Inflammatory macrophage treated with lipopolysaccharide for 4 hours (primary cell): ENCODE measurements around the gene SPTBN5.

Experiments used
- DNase-seq: peaks from one replicate; pipeline ENCODE4 v3.0.0-alpha.2; 2020

SPTBN5 gene

DNA sequence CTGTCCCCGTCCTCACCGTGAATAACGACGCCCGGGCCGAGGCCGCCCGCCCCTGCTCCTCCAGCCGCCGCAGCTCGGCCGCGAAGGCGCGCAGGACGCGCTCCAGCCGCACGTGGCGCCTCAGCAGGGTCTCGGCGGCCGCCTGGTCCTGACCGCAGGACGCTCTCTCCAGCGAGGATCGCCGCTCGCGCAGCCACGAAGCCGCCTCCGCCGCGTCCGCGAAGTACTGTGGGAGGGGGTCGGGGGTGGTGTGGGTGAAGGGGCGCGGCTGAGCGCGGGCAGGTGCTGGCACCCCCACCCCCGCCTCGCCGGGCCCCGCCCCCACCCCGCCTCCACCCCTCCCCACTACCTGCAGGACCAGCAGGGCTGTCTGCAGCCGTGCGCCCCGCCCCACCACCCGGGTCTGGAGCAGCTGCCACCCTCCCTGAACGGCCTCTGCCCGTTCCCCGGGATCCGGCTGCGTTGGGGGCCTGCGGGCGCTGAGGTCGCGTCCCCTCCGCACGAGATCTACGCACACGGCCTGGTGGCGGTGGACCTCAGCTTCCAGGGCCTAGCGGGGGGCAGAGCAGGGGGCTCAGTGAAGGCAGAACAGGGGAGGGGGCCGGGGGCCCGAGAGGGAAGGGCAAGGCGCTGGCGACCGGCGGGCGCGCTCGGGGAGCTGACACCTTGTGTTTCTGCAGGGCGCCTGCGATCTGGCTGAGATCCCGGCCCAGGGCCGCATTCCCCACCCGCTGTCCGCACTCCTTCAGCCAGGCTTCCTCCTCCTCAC, 11.7 kb downstream of the SPTBN5 start:
- no peak for DNase-seq

DNA sequence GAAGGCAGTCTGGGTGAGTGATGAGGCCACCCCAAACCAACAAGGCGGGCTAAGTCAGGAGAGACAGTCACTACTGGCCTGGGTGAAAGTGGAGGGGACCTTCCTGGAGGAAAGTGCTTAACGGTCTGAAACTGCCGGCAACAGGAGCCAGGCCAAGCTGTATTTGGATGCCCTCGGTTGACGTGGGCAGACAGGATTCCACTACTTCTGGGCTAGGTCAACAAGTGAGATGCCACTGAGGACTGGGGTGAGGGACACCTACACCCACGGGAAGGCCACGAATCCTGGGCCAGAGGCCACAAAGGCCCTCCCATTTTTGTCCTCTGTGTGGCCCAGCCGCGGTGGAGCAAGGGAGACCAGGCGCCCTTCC, 12.3 kb downstream of the SPTBN5 start:
- no peak for DNase-seq

GRCh38 chr15:41881086-41881485, 12.8 kb downstream of the SPTBN5 start:
- no peak for DNase-seq

DNA sequence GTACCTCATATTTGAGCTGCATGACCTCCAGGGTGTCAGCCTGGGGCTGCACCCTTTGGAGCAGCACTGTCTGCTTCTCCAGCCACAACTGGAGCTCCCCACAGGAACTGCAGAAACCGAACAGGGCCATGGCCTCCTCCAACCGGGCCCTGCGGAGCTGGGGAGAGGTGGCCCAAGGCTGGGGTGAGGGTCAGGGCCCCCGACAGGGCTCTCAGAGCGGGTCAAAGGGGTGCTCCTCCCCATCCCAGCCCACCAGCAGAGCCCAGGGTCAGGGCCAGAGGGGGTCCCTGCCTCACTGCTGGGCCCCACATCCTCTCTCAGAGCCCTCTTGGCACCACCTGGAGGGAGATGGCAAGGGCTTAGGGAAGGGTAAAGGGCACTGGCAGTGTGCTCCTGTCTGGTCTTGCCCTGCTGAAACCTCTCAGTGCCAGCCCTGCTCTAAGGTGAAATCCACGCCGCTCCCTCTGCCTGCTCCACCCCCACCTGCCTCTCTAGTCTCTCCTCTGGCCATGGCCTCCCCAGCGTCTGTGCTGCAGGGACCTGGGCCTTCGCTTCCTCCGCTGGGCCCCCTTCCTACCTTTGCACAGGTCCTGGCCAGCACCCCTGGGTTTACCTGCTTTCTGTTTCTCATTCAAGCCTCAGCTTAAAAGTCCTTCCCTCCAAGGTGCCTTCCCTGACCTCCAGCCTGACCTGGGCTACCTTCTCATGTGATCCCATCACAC, 13.5 kb downstream of the SPTBN5 start:
- DNase-seq, result no peak

DNA sequence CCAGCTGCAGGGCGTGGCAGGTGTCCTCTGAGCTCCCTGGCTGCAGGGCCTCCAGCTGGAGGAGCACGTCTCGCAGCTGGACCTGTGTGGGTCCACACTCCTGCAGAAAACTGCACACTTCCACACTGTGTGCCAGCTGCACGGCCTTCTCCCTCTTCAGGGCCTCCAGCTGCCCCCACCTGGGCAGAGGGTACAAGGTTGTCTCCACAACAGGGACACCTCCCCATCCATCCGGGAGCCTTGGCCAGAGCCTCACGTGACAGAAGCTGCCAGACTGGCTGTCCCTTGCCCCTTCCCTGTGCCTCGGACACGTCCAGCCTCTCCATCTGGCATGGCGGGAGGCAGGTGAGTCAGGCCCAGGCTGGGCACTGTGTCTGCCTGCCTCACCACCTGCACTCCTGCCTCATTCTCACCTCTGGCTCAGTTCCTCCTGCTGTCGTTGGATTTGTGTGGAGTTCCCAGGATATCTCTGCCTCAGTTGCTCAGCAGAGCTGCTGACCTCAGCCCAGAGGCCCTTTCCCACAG, 14.5 kb downstream of the SPTBN5 start:
- no peak for DNase-seq

GRCh38 chr15:41878355-41878699, 15.5 kb downstream of the SPTBN5 start:
- no peak for DNase-seq

DNA sequence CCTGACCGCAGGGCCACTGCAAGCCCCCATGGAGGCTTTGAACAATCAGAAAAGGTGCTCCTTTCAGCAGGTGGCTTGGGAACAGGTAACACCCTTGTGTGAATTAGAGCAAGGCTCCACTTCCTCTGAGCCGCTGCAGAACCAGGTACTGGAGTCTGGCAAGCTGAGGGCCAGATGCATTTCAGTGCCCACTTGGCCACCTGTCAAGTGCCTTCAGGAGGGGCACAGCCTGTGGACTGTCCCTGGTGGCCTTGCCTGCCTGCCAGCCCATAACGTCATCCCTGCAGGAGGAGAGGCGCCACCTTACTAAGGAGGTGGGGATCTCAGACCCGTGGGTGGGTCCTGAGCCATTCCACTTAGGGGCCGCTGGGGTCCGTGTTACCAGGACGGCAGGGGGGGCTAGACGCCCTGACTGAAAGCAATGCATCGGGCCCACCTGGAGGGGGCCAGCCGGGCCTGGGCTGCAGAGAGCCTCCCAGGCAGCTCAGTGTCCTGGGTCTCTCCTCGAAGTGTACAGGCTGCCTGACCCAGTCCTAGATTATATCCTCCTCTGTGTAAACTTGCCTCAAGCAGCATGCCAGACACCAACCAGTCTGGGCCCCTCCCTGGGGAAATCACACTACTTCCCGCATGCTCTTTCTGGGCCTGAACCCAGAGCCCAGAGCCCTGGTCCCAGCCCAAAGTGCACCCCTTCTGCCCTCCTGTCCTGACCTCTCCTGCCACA, 16.1 kb downstream of the SPTBN5 start:
- no peak for DNase-seq

- no peak for DNase-seq
Observed at GRCh38 chr15:41876689-41877088, 17.2 kb downstream of the SPTBN5 start.

GRCh38 chr15:41876007-41876406, 17.8 kb downstream of the SPTBN5 start:
- DNase-seq, result no peak

- DNase-seq, result no peak
Observed at GRCh38 chr15:41874736-41875135, 19.1 kb downstream of the SPTBN5 start.

DNA sequence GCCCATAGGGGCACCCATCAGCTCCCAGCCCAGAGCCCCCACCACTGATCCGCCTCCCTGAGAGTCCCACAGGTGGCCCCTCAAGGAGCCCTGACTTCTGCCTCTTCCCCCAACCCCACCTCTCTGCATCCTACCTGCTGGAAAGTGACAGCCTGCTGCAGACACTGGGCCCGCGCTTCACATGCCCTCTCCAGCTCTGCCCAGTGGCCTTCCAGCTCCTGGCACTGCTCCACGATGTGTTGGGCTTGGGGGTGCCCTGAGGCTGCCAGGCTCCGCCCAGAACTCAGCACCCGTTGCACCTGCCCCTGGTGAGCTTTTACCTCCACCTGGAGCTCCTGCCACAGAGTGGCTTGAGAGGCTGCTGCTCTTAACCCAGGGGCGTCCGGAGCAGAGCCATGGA, 20.1 kb downstream of the SPTBN5 start:
- no peak for DNase-seq

GRCh38 chr15:41872166-41872747, 21.6 kb downstream of the SPTBN5 start:
- DNase-seq, result no peak

- no peak for DNase-seq
Observed at GRCh38 chr15:41871175-41871905, 22.5 kb downstream of the SPTBN5 start.

- DNase-seq, result no peak
Observed at GRCh38 chr15:41870689-41871081, 23.2 kb downstream of the SPTBN5 start.

GRCh38 chr15:41869770-41870688, 23.8 kb downstream of the SPTBN5 start:
- no peak for DNase-seq

DNA sequence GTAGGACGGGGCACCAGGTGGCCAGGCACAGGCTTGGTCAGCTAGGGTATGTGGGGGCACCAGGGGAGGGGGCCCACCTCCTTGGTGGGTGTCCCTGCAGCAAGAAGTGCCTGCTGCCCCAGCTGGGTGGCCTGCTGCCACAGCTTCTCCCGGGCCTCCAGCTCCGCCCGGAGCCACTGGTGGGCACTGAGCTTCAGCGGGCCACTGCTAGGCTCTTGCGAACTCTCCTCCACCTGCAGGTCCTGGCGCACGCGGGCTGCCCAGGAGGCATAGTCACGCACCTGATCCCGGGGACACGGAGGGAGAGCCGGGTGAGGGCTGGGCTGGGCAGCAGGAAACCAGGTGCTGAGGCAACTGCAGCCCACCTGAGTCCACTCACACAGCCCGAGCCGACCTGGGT, 25.5 kb downstream of the SPTBN5 start:
- DNase-seq, result no peak

DNA sequence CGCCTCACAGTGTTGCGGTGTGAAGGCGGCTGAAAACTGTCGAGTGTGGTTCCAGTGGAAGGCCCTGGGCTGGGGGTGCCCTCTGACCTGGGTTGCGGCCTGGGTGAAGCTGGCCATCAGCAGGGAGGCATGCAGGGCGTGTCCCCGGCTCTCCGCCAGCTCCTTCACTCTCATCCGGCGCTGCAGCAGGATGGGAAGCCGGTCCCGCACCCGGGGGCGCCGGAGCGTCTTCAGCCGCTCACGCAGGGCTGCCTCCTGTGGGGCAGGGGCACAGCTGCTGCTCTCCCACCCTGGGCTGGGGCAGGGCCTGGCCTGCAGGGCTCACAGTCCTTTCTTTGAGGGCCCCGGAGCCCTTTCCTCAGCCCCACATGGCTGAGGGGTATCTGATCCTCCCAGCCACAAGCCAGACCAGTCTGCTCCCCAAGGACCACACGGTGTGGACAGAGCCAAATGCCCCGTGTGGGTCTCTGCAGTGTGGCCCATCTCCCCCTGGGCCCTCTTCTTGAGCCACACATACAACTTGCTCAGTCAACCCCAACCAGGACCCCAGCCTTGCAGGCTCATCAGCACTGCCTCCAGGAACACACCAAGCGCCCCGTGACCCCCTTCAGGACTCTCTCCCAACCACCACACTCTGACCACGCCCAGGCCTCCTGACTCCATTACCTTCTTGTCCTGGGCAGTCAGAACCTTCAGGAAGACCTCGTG, 26.8 kb downstream of the SPTBN5 start:
- no peak for DNase-seq

DNA sequence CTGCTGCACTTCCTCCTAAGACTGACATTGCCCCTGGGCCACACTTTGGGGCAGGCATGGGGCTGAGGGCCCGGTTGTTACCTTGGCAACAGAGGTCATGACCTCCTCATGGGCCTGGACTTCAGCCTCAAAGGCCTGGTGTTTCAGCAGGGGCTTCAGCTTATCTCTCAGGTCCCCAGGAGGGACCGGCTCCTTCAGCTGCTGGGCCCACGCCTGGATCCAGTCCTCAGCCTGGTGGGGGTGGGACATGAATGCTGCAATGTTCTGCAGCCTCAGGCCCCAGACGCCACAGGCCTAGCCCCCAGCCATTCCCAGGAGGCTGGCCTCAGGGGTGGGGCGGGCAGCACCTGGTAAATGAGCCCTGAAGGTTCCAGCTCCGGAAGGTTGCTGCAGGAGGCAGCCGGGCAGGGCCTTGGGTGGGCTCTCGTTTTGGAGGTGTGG, 27.6 kb downstream of the SPTBN5 start:
- DNase-seq, result no peak

- DNase-seq, result no peak
Observed at GRCh38 chr15:41865490-41866055, 28.3 kb downstream of the SPTBN5 start.

DNA sequence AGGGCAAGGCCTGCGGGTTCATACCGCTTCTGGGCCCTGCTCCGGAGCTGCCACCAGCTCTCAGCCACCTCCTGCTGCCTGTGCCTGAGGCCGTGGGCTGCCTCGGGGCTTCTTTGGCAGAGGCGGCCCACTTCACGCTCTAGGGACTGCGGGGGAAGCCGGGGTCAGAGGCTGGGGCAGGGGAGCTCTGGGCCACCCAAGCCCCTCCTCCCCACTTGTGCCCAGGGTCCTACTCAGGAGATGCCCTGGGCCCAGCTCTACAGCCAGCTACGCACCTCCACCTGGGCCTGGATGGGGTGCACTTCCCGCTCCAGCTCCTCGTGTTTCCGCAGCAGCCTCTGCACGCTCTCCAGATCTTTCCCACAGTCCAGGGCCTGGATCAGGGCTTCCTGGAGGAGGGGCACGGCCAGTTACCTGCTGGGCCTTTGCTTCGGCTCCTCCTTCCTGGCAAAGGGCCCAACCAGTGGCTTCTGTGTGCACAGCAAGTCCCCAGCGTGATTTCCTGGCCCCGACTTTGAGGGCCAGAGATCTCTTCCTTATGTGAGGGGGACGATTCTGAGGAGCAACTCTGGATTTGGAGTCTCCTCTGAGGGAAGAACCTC, 31.2 kb downstream of the SPTBN5 start:
- no peak for DNase-seq
